ENCODE measurements around the gene STOX1.
A peak's percentile ranks its signal among the peaks of the same experiment; 100 is the strongest.
"Not testable (repeated sequence)": the region's sequence is repeated elsewhere in the genome, so short reads cannot be mapped to it uniquely, and the experiment has no call there.

Gene STOX1

GRCh38 chr10:68812420-68812819, 14.9 kb upstream of the STOX1 start:
- WGBS (ENCODE audit: extremely low coverage, insufficient coverage, insufficient read length), result no CpG with 5 or more reads among the region's 4 CpGs
- no peak overlapping the region for H3K18ac ChIP-seq (ENCODE audit: low read length)
- H3K9me3 ChIP-seq (ENCODE audit: insufficient read depth, low read depth, low read length), result no peaks in the 10 kb centered on the region
- H2AFZ ChIP-seq (ENCODE audit: insufficient read depth, low read length, poor library complexity), result no peak overlapping the region
- H3K9ac ChIP-seq (ENCODE audit: low read length), result no peak overlapping the region
- no peak overlapping the region for H4K12ac ChIP-seq (ENCODE audit: low read depth, low read length)
- H3K36me3 ChIP-seq (ENCODE audit: control insufficient read depth in 1 of 2, insufficient read depth in 2 of 2, low read length in 2 of 2), result no peaks in the 10 kb centered on the region
- no peak overlapping the region for H4K91ac ChIP-seq (ENCODE audit: low read depth, low read length)
- no peak overlapping the region for H3K4me2 ChIP-seq (ENCODE audit: low read length)
- no peak overlapping the region for H3K23ac ChIP-seq (ENCODE audit: low read length)
- no peaks in the 10 kb centered on the region for H3K4me1 ChIP-seq (ENCODE audit: control insufficient read depth in 1 of 2, insufficient read depth in 2 of 2, low read length in 2 of 2)
- H3K27me3 ChIP-seq (ENCODE audit: insufficient read depth, low read length), result no peaks in the 10 kb centered on the region
- H2BK5ac ChIP-seq (ENCODE audit: low read depth, low read length, poor library complexity), result no peak overlapping the region
- DNase-seq, result no peak
- H2BK12ac ChIP-seq (ENCODE audit: low read length), result no peak overlapping the region
- H3K14ac ChIP-seq (ENCODE audit: low read length), result no peak overlapping the region
- H4K8ac ChIP-seq (ENCODE audit: low read depth, low read length), result no peak overlapping the region
- H3K4ac ChIP-seq (ENCODE audit: low read depth, low read length), result no peak overlapping the region
- H3K27ac ChIP-seq (ENCODE audit: low read depth, low read length), result no peak overlapping the region
- no peak overlapping the region for H2BK120ac ChIP-seq (ENCODE audit: insufficient read depth, low read length, poor library complexity)
- H3K79me2 ChIP-seq (ENCODE audit: control insufficient read depth, insufficient read depth, low read length, poor library complexity), result no peaks in the 10 kb centered on the region
- no peaks in the 10 kb centered on the region for H3K79me1 ChIP-seq (ENCODE audit: low read length)
- H3K4me3 ChIP-seq (ENCODE audit: low read depth, low read length), result no peak overlapping the region
- no peak overlapping the region for H2AK5ac ChIP-seq (ENCODE audit: low read length)

GRCh38 chr10:68813559-68813958, 13.8 kb upstream of the STOX1 start:
- H3K4me1 ChIP-seq (ENCODE audit: control insufficient read depth in 1 of 2, insufficient read depth in 2 of 2, low read length in 2 of 2), result no peaks in the 10 kb centered on the region
- H3K4ac ChIP-seq (ENCODE audit: low read depth, low read length), result no peak overlapping the region
- H3K14ac ChIP-seq (ENCODE audit: low read length), result no peak overlapping the region
- no peak overlapping the region for H3K27ac ChIP-seq (ENCODE audit: low read depth, low read length)
- H2AFZ ChIP-seq (ENCODE audit: insufficient read depth, low read length, poor library complexity), result no peak overlapping the region
- no peaks in the 10 kb centered on the region for H3K9me3 ChIP-seq (ENCODE audit: insufficient read depth, low read depth, low read length)
- no peak overlapping the region for H4K12ac ChIP-seq (ENCODE audit: low read depth, low read length)
- H2BK5ac ChIP-seq (ENCODE audit: low read depth, low read length, poor library complexity), result no peak overlapping the region
- peak in 1 of 2 donors; percentile 31 for DNase-seq
- no peak overlapping the region for H3K4me3 ChIP-seq (ENCODE audit: low read depth, low read length)
- H3K79me1 ChIP-seq (ENCODE audit: low read length), result no peaks in the 10 kb centered on the region
- no peak overlapping the region for H2AK5ac ChIP-seq (ENCODE audit: low read length)
- no peak overlapping the region for H3K4me2 ChIP-seq (ENCODE audit: low read length)
- no peak overlapping the region for H2BK12ac ChIP-seq (ENCODE audit: low read length)
- H4K91ac ChIP-seq (ENCODE audit: low read depth, low read length), result no peak overlapping the region
- H2BK120ac ChIP-seq (ENCODE audit: insufficient read depth, low read length, poor library complexity), result no peak overlapping the region
- H3K79me2 ChIP-seq (ENCODE audit: control insufficient read depth, insufficient read depth, low read length, poor library complexity), result no peaks in the 10 kb centered on the region
- no peak overlapping the region for H3K9ac ChIP-seq (ENCODE audit: low read length)
- H4K8ac ChIP-seq (ENCODE audit: low read depth, low read length), result no peak overlapping the region
- H3K23ac ChIP-seq (ENCODE audit: low read length), result no peak overlapping the region
- no peaks in the 10 kb centered on the region for H3K27me3 ChIP-seq (ENCODE audit: insufficient read depth, low read length)
- no peak overlapping the region for H3K18ac ChIP-seq (ENCODE audit: low read length)
- no peaks in the 10 kb centered on the region for H3K36me3 ChIP-seq (ENCODE audit: control insufficient read depth in 1 of 2, insufficient read depth in 2 of 2, low read length in 2 of 2)

- no peaks in the 10 kb centered on the region for H3K27me3 ChIP-seq (ENCODE audit: insufficient read depth, low read length)
- H3K27ac ChIP-seq (ENCODE audit: low read depth, low read length), result no peak overlapping the region
- H2BK120ac ChIP-seq (ENCODE audit: insufficient read depth, low read length, poor library complexity), result no peak overlapping the region
- H3K4me1 ChIP-seq (ENCODE audit: control insufficient read depth in 1 of 2, insufficient read depth in 2 of 2, low read length in 2 of 2), result no peaks in the 10 kb centered on the region
- H2BK12ac ChIP-seq (ENCODE audit: low read length), result no peak overlapping the region
- no peaks in the 10 kb centered on the region for H3K79me2 ChIP-seq (ENCODE audit: control insufficient read depth, insufficient read depth, low read length, poor library complexity)
- H3K14ac ChIP-seq (ENCODE audit: low read length), result no peak overlapping the region
- no peaks in the 10 kb centered on the region for H3K9me3 ChIP-seq (ENCODE audit: insufficient read depth, low read depth, low read length)
- H3K23ac ChIP-seq (ENCODE audit: low read length), result no peak overlapping the region
- no peaks in the 10 kb centered on the region for H3K36me3 ChIP-seq (ENCODE audit: control insufficient read depth in 1 of 2, insufficient read depth in 2 of 2, low read length in 2 of 2)
- H3K79me1 ChIP-seq (ENCODE audit: low read length), result no peaks in the 10 kb centered on the region
- no peak overlapping the region for H4K12ac ChIP-seq (ENCODE audit: low read depth, low read length)
- H4K91ac ChIP-seq (ENCODE audit: low read depth, low read length), result no peak overlapping the region
- H3K4ac ChIP-seq (ENCODE audit: low read depth, low read length), result no peak overlapping the region
- H3K4me2 ChIP-seq (ENCODE audit: low read length), result no peak overlapping the region
- no CpG with 5 or more reads among the region's 4 CpGs for WGBS (ENCODE audit: extremely low coverage, insufficient coverage, insufficient read length)
- no peak for DNase-seq
- no peak overlapping the region for H3K18ac ChIP-seq (ENCODE audit: low read length)
- no peak overlapping the region for H3K9ac ChIP-seq (ENCODE audit: low read length)
- H2BK5ac ChIP-seq (ENCODE audit: low read depth, low read length, poor library complexity), result no peak overlapping the region
- H3K4me3 ChIP-seq (ENCODE audit: low read depth, low read length), result no peak overlapping the region
- no peak overlapping the region for H2AK5ac ChIP-seq (ENCODE audit: low read length)
- no peak overlapping the region for H4K8ac ChIP-seq (ENCODE audit: low read depth, low read length)
- H2AFZ ChIP-seq (ENCODE audit: insufficient read depth, low read length, poor library complexity), result no peak overlapping the region
These were observed 10.4 kb upstream of the STOX1 start for GRCh38 chr10:68816796-68817412.

- not testable (repeated sequence) for H3K4me2 ChIP-seq (ENCODE audit: low read length); H3K36me3 ChIP-seq (ENCODE audit: control insufficient read depth in 1 of 2, insufficient read depth in 2 of 2, low read length in 2 of 2); H3K9me3 ChIP-seq (ENCODE audit: insufficient read depth, low read depth, low read length); H3K4me3 ChIP-seq (ENCODE audit: low read depth, low read length); H3K79me1 ChIP-seq (ENCODE audit: low read length); H2AFZ ChIP-seq (ENCODE audit: insufficient read depth, low read length, poor library complexity); H4K91ac ChIP-seq (ENCODE audit: low read depth, low read length); H3K18ac ChIP-seq (ENCODE audit: low read length); DNase-seq; H2BK12ac ChIP-seq (ENCODE audit: low read length); H3K79me2 ChIP-seq (ENCODE audit: control insufficient read depth, insufficient read depth, low read length, poor library complexity); H3K27ac ChIP-seq (ENCODE audit: low read depth, low read length); H3K27me3 ChIP-seq (ENCODE audit: insufficient read depth, low read length); H3K4ac ChIP-seq (ENCODE audit: low read depth, low read length); H3K14ac ChIP-seq (ENCODE audit: low read length); H3K4me1 ChIP-seq (ENCODE audit: control insufficient read depth in 1 of 2, insufficient read depth in 2 of 2, low read length in 2 of 2); H3K23ac ChIP-seq (ENCODE audit: low read length); H2BK120ac ChIP-seq (ENCODE audit: insufficient read depth, low read length, poor library complexity); H2AK5ac ChIP-seq (ENCODE audit: low read length); H4K12ac ChIP-seq (ENCODE audit: low read depth, low read length); H2BK5ac ChIP-seq (ENCODE audit: low read depth, low read length, poor library complexity); H3K9ac ChIP-seq (ENCODE audit: low read length); H4K8ac ChIP-seq (ENCODE audit: low read depth, low read length)
- no CpG with 5 or more reads among the region's 1 CpG for WGBS (ENCODE audit: extremely low coverage, insufficient coverage, insufficient read length)
These were observed 7.0 kb upstream of the STOX1 start for GRCh38 chr10:68820359-68820758.

Measured in trophoblast cell (in vitro differentiated cells and primary cell).